Esophagus squamous epithelium (tissue), 5 donors: Measurements from ENCODE around the gene DGCR6L. TPM values are rescaled to one million over a fixed set of nuclear protein-coding genes. Genes with fewer than 3 reads are reported as not detected.
"Not testable (repeated sequence)": the region's sequence is repeated elsewhere in the genome, so short reads cannot be mapped to it uniquely, and the experiment has no call there.

Experiments used
- DNase-seq: peaks from one replicate; lab custom pipeline; 2025; lab: John Stamatoyannopoulos, UW
- H3K27ac ChIP-seq, 4 donors: fragments of 200-600 bp; sonication (generic); one replicate each; pipeline ENCODE4 v1.5.1; 2016 to 2019; ENCODE audit warnings: mild to moderate bottlenecking in 1 of 4
- H3K27me3 ChIP-seq, 4 donors: fragments of 200-600 bp; sonication (generic); 1 replicate in 3 of 4; 2 replicates in 1 of 4; pipeline versions ENCODE4 v1.5.1 to v1.6.0; 2017 to 2021; ENCODE audit warnings: antibody characterized with exemption in 1 of 4
- H3K36me3 ChIP-seq, 3 donors: fragments of 200-600 bp; sonication (generic); one replicate each; pipeline ENCODE4 v1.5.1; 2016 to 2019
- H3K4me1 ChIP-seq, 3 donors: fragments of 200-600 bp; sonication (generic); one replicate each; pipeline ENCODE4 v1.5.1; 2017 to 2019
- H3K4me3 ChIP-seq, 4 donors: fragments of 200-600 bp; sonication (generic); 1 replicate in 3 of 4; 2 replicates in 1 of 4; pipeline ENCODE4 v1.5.1; 2016 to 2019; ENCODE audit warnings: mild to moderate bottlenecking in 2 of 4, moderate library complexity in 1 of 4
- H3K9me3 ChIP-seq, 3 donors: fragments of 200-600 bp; sonication (generic); one replicate each; pipeline ENCODE4 v1.5.1; 2016 to 2019
- POLR2A ChIP-seq, 4 donors: fragments of 450-650 bp; IDR thresholded peaks; one replicate each; pipeline ENCODE4 v1.6.1; 2017; ENCODE audit warnings: antibody characterized with exemption in 4 of 4, mild to moderate bottlenecking in 4 of 4, moderate library complexity in 3 of 4
- WGBS, 2 donors: methylation state at CpG; one replicate each; pipeline ENCODE4 v1.1.5; 2018; 5-methylcytosine and 5-hydroxymethylcytosine counted together
- intact Hi-C: fragments of 100-400 bp; cut with DNase I; formaldehyde crosslinking; loops from one replicate; pipeline ENCODE4 v1.15.0; 2022
- total RNA-seq, 4 donors: library from RNA; depleted of rRNA; stranded (reverse); fragments of >200 nt; gene quantifications; one replicate each; pipeline ENCODE4 v1.1.0, GENCODE V29; 2016
- TF ChIP-seq, protein P1 (sequence below), 6 experiments: fragments of 450-650 bp in 4 of 6; fragments of 200-600 bp in 2 of 6; sonication (generic) in 2 of 6; IDR thresholded peaks; one replicate each; pipeline ENCODE4 v1.5.1; 2016 to 2019; ENCODE audit warnings: antibody characterized with exemption in 6 of 6, mild to moderate bottlenecking in 4 of 6, moderate library complexity in 4 of 6
- donor health status: DM: yes; HTN: yes; CAD: no.

The DGCR6L gene
- 10 to 100 TPM; 35.7 to 56.2 (median 49.2) TPM for total RNA-seq

DNA sequence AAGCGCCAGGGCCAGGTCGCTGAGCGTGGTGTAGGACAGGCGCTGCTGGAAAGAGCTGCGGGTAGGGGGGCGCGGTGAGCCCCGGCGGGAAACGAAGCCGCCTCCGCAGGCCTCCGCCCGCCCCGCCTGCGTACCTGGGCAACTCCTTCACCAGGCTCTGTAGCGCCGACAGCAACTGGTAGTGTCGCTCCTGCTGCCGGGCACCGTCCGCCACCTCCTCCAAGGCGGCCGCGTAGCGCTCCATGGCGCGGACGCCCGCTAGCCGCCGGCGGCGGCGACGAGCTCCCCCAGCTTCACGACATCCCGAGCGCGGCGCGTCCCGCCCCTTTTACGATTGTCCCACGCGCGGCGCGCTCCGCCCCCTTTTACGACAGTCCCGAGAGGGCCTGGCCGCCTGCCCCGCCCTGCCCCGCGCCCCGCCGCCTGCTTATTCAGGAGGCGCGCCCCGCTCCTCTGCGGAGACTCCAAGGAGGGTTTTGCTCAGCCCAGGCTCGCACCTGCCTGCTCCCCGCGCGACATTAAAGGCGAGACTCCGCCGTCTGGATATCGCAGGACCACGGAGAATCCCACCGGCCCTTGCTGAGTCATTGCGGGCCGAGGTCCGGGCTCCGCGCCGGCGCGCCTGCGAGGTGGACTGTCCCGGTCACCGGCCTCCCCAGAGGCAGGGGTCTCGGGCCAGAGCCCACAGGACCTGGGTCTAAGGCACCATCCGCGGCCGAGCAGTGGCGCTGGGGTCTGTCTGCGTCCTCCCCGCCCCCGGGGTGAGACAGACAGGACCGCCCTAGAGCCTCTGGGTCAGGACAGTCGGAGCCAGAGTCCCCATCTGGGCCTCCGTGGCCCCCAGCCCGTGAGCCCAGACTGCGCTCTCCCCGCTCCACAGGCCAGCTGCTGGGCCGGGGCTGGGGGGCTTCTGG, at the start of gene DGCR6L:
DGCR6L (minus strand) TSS at position 316 of the 914 bp plus-strand sequence; CDS start at position 244, 72 bp downstream.
- intact Hi-C loops = no loop called here

DNA sequence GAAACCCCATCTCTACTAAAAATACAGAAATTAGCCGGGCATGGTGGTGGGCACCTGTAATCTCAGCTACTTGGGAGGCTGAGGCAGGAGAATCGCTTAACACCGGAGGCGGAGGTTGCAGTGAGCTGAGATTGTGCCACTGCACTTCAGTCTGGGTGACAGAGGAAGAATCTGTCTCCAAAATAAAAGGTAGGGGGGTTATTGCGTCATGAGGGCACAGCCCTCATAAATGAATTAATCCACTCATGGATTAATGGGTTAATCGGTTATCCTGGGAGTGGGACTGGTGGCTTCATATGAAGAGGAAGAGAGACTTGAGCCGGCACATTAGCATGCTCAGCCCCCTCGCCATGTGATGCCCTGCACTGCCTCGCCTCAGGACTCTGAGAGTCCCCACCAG, 49.0 kb upstream of the DGCR6L start:
- H3K36me3 ChIP-seq, H3K4me3 ChIP-seq, H3K27ac ChIP-seq, H3K9me3 ChIP-seq, intact Hi-C loops, H3K4me1 ChIP-seq, DNase-seq, H3K27me3 ChIP-seq: not testable (repeated sequence)
- WGBS, 2 donors = 82 to 98% methylated on average over 4 to 8 of the region's 9 CpGs

More for the DNA sequence above, at the start of gene DGCR6L:
- H3K9me3 ChIP-seq = no peaks in the 10 kb centered on the region
- H3K27me3 ChIP-seq = no peaks in the 10 kb centered on the region
- H3K27ac ChIP-seq = peak within 1 kb of the TSS; percentile 90 to 94 (median 90)
- H3K4me3 ChIP-seq = peak within 1 kb of the TSS; percentile 84 to 97 (median 89)
- peaks cover 0 to 6% (median 0%) of the 10 kb centered on the region in 3 donors for H3K36me3 ChIP-seq
- H3K4me1 ChIP-seq = peaks cover 15 to 51% (median 27%) of the 10 kb centered on the region in 3 donors
- DNase-seq = peak; percentile 78
- WGBS, 2 donors = 0% methylated on average over 5 of the region's 98 CpGs; no CpG with 5 or more reads in 1 of the 2 donors
- peak in 3 of 4 donors; percentile 36 to 81 (median 67) for TF ChIP-seq POLR2A (IDR thresholded peaks at IDR 0.05)
- TF ChIP-seq, protein P1, sequence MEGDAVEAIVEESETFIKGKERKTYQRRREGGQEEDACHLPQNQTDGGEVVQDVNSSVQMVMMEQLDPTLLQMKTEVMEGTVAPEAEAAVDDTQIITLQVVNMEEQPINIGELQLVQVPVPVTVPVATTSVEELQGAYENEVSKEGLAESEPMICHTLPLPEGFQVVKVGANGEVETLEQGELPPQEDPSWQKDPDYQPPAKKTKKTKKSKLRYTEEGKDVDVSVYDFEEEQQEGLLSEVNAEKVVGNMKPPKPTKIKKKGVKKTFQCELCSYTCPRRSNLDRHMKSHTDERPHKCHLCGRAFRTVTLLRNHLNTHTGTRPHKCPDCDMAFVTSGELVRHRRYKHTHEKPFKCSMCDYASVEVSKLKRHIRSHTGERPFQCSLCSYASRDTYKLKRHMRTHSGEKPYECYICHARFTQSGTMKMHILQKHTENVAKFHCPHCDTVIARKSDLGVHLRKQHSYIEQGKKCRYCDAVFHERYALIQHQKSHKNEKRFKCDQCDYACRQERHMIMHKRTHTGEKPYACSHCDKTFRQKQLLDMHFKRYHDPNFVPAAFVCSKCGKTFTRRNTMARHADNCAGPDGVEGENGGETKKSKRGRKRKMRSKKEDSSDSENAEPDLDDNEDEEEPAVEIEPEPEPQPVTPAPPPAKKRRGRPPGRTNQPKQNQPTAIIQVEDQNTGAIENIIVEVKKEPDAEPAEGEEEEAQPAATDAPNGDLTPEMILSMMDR (IDR thresholded peaks at IDR 0.05) = peak in 2 of 6 experiments; percentile 8 to 21

DNA sequence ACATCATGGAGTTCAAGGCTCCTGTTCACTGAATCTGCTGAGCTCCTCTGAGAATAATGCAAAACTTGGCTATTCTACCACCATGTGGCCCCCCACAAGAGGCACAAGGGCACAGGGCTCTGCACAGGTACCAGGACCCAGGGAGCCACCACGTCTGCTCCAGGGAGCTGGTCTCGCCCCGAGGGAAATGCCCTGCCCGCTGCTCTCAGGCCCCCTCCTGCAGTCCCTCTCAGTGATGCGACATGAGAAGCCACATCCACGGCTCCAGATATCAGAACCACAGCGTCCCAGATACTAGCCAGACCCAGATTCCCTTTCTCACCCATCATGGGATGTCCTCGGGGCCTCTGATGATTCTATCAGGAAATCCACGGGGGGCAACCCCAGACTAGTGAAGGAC, 47.0 kb upstream of the DGCR6L start:
- H3K27me3 ChIP-seq, DNase-seq, H3K4me3 ChIP-seq, H3K27ac ChIP-seq, intact Hi-C loops, H3K36me3 ChIP-seq, H3K9me3 ChIP-seq, H3K4me1 ChIP-seq: not testable (repeated sequence)
- WGBS, 2 donors = 89% methylated on average over 3 to 5 of the region's 9 CpGs

DNA sequence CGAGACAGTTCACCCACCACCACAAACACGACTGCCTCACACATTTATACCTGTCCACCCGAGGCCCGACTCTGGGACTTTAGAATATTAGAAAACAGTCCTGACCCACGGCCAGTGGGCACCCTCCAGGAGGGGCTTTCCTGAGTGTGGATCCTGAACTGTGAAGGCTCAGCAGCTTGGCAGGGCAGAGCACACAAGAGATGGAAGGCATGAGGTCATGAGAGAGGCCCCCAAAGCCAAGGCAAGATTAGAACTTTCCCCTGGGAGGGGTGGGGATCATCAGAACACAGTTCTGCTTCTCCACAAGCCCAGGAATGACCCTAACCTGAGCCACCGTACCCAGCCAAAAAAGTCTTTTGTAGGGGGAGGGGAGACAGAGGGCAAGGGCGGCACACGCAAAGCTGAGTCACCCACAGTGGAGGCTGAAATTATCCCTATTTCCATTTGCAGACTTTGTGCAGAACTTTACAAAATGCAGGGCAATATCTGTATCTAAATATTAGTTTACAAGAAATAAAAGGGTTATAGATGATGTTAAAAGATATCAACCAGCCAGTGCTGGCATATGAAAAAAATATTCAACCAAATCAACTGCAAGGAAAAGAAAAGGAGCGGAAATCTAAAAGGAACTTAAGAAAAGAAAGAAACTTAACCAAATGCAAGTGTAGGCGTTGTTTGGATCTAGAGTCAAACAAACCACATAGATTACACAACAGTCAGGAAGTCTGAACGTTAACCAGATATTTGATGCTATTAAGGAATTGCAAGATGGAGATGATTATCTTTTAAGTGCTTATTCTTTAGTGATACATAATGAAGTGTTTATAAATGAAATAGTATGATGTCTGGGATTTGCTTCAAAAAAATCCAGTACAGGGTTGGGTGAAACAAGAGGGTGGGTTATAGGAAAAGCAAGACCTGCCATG, 44.7 kb upstream of the DGCR6L start:
- H3K27me3 ChIP-seq, H3K4me3 ChIP-seq, H3K9me3 ChIP-seq, DNase-seq, H3K27ac ChIP-seq, H3K36me3 ChIP-seq, intact Hi-C loops, H3K4me1 ChIP-seq: not testable (repeated sequence)
- 40 to 42% methylated on average over 4 to 9 of the region's 11 CpGs for WGBS, 2 donors

DNA sequence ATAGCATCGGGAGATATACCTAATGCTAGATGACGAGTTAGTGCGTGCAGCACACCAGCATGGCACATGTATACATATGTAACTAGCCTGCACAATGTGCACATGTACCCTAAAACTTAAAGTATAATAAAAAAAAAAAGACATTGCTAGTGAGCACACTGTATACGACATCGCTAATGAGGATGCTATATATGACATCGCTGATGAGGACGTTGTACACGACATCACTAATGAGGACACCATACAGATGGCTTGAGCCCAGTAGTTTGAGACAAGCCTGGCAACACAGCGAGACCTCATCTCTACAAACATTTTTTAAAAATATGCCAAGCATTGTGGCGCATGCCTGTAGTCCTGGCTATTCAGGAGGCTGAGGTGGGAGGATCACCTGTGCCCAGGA, 42.5 kb upstream of the DGCR6L start:
- H3K4me3 ChIP-seq, H3K4me1 ChIP-seq, H3K36me3 ChIP-seq, DNase-seq, intact Hi-C loops, H3K9me3 ChIP-seq, H3K27me3 ChIP-seq, H3K27ac ChIP-seq: not testable (repeated sequence)
- 93 to 94% methylated on average over 9 to 10 of the region's 10 CpGs for WGBS, 2 donors

DNA sequence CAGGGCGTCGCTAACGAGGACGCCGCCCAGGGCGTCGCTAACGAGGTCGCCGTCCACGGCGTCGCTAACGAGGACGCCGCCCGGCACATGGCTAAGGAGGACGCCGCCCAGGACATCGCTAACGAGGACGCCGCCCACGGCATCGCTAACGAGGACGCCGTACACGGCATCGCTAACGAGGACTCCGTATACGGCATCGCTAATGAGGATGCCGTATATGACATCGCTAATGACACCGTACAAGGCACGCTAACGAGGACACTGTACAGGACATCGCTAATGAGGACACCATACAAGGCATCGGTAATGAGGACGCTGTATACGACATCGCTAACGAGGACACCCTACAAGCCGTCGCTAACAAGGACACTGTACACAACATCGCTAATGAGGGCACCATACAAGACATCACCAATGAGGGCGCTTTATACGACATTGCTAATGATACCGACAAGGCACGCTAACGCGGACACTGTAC, 41.9 kb upstream of the DGCR6L start:
- DNase-seq, H3K27ac ChIP-seq, H3K27me3 ChIP-seq, intact Hi-C loops, H3K36me3 ChIP-seq, H3K4me1 ChIP-seq, H3K4me3 ChIP-seq, H3K9me3 ChIP-seq: not testable (repeated sequence)
- 96 to 98% methylated on average over 23 to 33 of the region's 54 CpGs for whole genome bisulfite sequencing, 2 donors

DNA sequence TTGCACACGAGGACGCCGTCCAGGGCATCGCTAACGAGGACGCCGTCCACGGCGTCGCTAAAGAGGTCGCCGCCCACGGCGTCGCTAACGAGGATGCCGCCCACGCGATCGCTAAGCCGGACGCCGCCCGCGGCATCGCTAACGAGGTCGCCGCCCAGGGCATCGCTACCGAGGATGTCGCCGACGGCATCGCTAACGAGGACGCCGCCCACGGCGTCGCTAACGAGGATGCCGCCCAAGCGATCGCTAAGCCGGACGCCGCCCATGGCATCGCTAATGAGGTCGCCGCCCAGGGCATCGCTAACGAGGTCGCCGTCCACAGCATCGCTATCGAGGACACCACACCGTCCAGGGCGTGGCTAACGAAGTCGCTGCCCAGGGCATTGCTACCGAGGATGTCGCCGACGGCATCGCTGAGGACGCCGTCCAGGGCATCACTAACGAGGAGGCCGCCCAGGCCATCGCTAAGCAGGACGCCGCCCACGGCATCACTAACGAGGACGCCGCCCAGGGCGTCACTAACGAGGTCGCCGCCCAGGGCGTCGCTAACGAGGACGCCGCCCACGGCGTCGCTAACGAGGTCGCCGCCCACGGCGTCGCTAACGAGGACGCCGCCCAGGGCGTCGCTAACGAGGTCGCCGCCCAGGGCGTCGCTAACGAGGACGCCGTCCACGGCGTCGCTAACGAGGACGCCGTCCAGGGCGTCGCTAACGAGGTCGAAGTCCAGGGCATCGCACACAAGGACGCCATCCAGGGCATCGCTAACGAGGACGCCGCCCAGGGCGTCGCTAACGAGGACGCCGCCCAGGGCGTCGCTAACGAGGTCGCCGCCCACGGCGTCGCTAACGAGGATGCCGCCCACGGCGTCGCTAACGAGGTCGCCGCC, 41.2 kb upstream of the DGCR6L start:
- H3K27me3 ChIP-seq, H3K4me1 ChIP-seq, H3K36me3 ChIP-seq, intact Hi-C loops, H3K9me3 ChIP-seq, H3K27ac ChIP-seq, DNase-seq, H3K4me3 ChIP-seq: not testable (repeated sequence)
- 100% methylated on average over 5 of the region's 145 CpGs; no CpG with 5 or more reads in 1 of the 2 donors for WGBS, 2 donors

DNA sequence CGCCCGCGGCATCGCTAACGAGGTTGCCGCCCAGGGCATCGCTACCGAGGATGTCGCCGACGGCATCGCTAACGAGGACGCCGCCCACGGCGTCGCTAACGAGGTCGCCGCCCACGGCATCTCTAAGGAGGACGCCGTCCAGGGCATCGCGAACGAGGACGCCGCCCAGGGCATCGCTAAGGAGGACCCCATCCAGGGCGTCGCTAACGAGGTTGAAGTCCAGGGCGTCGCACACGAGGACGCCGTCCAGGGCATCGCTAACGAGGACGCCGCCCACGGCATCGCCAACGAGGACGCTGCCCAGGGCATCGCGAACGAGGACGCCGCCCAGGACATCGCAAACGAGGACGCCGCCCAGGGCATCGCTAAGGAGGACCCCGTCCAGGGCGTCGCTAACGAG, 40.4 kb upstream of the DGCR6L start:
- intact Hi-C loops = not testable (repeated sequence)

DNA sequence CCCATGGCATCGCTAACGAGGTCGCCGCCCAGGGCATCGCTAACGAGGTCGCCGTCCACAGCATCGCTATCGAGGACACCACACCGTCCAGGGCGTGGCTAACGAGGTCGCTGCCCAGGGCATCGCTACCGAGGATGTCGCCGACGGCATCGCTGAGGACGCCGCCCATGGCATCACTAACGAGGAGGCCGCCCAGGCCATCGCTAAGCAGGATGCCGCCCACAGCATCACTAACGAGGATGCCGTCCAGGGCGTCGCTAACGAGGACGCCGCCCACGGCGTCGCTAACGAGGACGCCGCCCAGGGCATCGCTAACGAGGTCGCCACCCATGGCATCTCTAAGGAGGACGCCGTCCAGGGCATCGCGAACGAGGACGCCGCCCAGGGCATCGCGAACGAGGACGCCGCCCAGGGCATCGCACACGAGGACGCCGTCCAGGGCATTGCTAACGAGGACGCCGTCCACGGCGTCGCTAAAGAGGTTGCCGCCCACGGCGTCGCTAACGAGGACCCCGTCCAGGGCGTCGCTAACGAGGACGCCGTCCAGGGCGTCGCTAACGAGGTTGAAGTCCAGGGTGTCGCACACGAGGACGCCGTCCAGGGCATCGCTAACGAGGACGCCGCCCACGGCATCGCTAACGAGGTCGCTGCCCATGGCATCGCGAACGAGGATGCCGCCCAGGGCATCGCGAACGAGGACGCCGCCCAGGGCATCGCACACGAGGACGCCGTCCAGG, 38.8 kb upstream of the DGCR6L start:
- DNase-seq, H3K4me1 ChIP-seq, H3K36me3 ChIP-seq, H3K9me3 ChIP-seq, H3K4me3 ChIP-seq, H3K27ac ChIP-seq, intact Hi-C loops, H3K27me3 ChIP-seq: not testable (repeated sequence)
- WGBS, 2 donors = no CpG with 5 or more reads among the region's 103 CpGs

More for the DNA sequence above, 40.4 kb upstream of the DGCR6L start:
- H3K9me3 ChIP-seq, H3K36me3 ChIP-seq, H3K27ac ChIP-seq, H3K4me3 ChIP-seq, H3K27me3 ChIP-seq, DNase-seq, H3K4me1 ChIP-seq: not testable (repeated sequence)
- WGBS, 2 donors = 87 to 96% methylated on average over 11 to 17 of the region's 60 CpGs

DNA sequence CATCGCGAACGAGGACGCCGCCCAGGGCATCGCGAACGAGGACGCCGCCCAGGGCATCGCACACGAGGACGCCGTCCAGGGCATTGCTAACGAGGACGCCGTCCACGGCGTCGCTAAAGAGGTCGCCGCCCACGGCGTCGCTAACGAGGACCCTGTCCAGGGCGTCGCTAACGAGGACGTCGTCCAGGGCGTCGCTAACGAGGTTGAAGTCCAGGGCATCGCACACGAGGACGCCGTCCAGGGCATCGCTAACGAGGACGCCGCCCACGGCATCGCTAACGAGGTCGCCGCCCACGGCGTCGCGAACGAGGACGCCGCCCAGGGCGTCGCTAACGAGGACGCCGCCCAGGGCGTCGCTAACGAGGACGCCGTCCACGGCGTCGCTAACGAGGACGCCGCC, 38.1 kb upstream of the DGCR6L start:
- intact Hi-C loops, H3K4me1 ChIP-seq, H3K27ac ChIP-seq, H3K27me3 ChIP-seq, H3K9me3 ChIP-seq, H3K36me3 ChIP-seq, DNase-seq, H3K4me3 ChIP-seq: not testable (repeated sequence)
- WGBS, 2 donors = 93% methylated on average over 24 of the region's 70 CpGs; no CpG with 5 or more reads in 1 of the 2 donors
